GM23338 (cell line): ENCODE data around the gene HIVEP3. TPM values are rescaled to one million over a fixed set of nuclear protein-coding genes. Genes with fewer than 3 reads are reported as not detected.

Source experiments
- ATAC-seq: fragments of 200-7000 bp; cut with Tn5 transposase; 3 replicates; pipeline ENCODE4 v1.9.1; 2020
- DNase-seq: peaks from one replicate; pipeline ENCODE4 v3.0.0-alpha.2; 2015; ENCODE audit warnings: low spot score
- H2AFZ ChIP-seq: fragments of 200-600 bp; sonication (generic); 2 replicates; pipeline ENCODE4 v1.8.0; 2016; ENCODE audit warnings: antibody characterized with exemption, mild to moderate bottlenecking, moderate library complexity
- H3F3A ChIP-seq: fragments of 200-600 bp; sonication (generic); replicated peaks from 2 replicates; pipeline ENCODE4 v1.8.0; 2017; ENCODE audit warnings: antibody characterized with exemption, mixed run types, low read depth
- H3K27ac ChIP-seq: fragments of 200-600 bp; sonication (generic); 2 replicates; pipeline ENCODE4 v1.6.1; 2016; ENCODE audit warnings: low read depth
- H3K27me3 ChIP-seq: fragments of 200-600 bp; sonication (generic); 2 replicates; pipeline ENCODE4 v1.8.0; 2016; ENCODE audit warnings: mild to moderate bottlenecking, mixed run types, moderate library complexity; ENCODE audit not compliant: insufficient read depth
- H3K36me3 ChIP-seq: fragments of 200-600 bp; sonication (generic); 2 replicates; pipeline ENCODE4 v1.8.0; 2016; ENCODE audit warnings: mild to moderate bottlenecking; ENCODE audit not compliant: insufficient read depth
- H3K4me1 ChIP-seq: fragments of 200-600 bp; sonication (generic); 2 replicates; pipeline ENCODE4 v1.8.0; 2016; ENCODE audit warnings: mild to moderate bottlenecking, moderate library complexity; ENCODE audit not compliant: insufficient read depth
- H3K4me2 ChIP-seq: fragments of 200-600 bp; sonication (generic); 2 replicates; pipeline ENCODE4 v1.7.1; 2017; ENCODE audit warnings: mixed run types
- H3K4me3 ChIP-seq: fragments of 200-600 bp; sonication (generic); 2 replicates; pipeline ENCODE4 v1.6.1; 2016; ENCODE audit warnings: mixed run types
- H3K79me2 ChIP-seq: fragments of 200-600 bp; sonication (generic); replicated peaks from 2 replicates; pipeline ENCODE4 v1.8.0; 2017; ENCODE audit warnings: mild to moderate bottlenecking; ENCODE audit not compliant: insufficient read depth
- H3K9me2 ChIP-seq: fragments of 200-600 bp; sonication (generic); 2 replicates; pipeline ENCODE4 v1.8.0; 2017; ENCODE audit not compliant: insufficient read depth
- H4K20me1 ChIP-seq: fragments of 200-600 bp; sonication (generic); replicated peaks from 2 replicates; pipeline ENCODE4 v1.8.0; 2017; ENCODE audit warnings: mild to moderate bottlenecking; ENCODE audit not compliant: insufficient read depth
- H3K27ac Mint-ChIP-seq: 2 replicates; pipeline ENCODE4 v1.8.0; 2020; ENCODE audit warnings: inconsistent platforms, mild to moderate bottlenecking, moderate library complexity, mixed read lengths
- H3K27me3 Mint-ChIP-seq: 3 replicates; pipeline ENCODE4 v1.8.0; 2022; ENCODE audit warnings: low read depth, mild to moderate bottlenecking, moderate library complexity, mixed read lengths, inconsistent platforms; ENCODE audit not compliant: insufficient read depth, poor library complexity
- H3K36me3 Mint-ChIP-seq: 3 replicates; pipeline ENCODE4 v1.8.0; 2021; ENCODE audit warnings: low read depth, mild to moderate bottlenecking, inconsistent platforms, moderate library complexity, mixed read lengths
- H3K4me1 Mint-ChIP-seq: 3 replicates; pipeline ENCODE4 v1.8.0; 2020; ENCODE audit warnings: mild to moderate bottlenecking, inconsistent platforms, mixed read lengths
- H3K4me3 Mint-ChIP-seq: 3 replicates; pipeline ENCODE4 v1.8.0; 2021; ENCODE audit warnings: moderate library complexity, mild to moderate bottlenecking, inconsistent platforms, mixed read lengths
- H3K9me3 Mint-ChIP-seq: 3 replicates; pipeline ENCODE4 v1.8.0; 2020; ENCODE audit warnings: moderate library complexity, mild to moderate bottlenecking, inconsistent platforms, mixed read lengths
- CREB1 ChIP-seq: fragments of 250-450 bp; sonication (Bioruptor Pico); IDR thresholded peaks from 2 replicates; pipeline ENCODE4 v1.5.0; 2020; ENCODE audit warnings: low read depth, mild to moderate bottlenecking, moderate library complexity
- CTCF ChIP-seq, 2 experiments: fragments of 200-600 bp in 1 of 2; sonication (generic) in 1 of 2; conservative IDR thresholded peaks; 2 replicates each; pipeline versions ENCODE4 v1.5.1 to v1.6.1; 2016 to 2017; ENCODE audit warnings: antibody characterized with exemption in 2 of 2, low read depth in 2 of 2, mild to moderate bottlenecking in 2 of 2, moderate library complexity in 1 of 2
- ETS1 ChIP-seq: IDR thresholded peaks from 2 replicates; pipeline ENCODE4 v1.6.1; 2016; ENCODE audit warnings: antibody characterized with exemption
- EZH2 ChIP-seq: fragments of 200-600 bp; sonication (generic); IDR thresholded peaks from one replicate; pipeline ENCODE4 v1.8.0; 2017; ENCODE audit warnings: antibody characterized with exemption, mild to moderate bottlenecking, low read depth; ENCODE audit not compliant: unreplicated experiment
- EZH2phosphoT487 ChIP-seq: fragments of 200-600 bp; sonication (generic); IDR thresholded peaks from one replicate; pipeline ENCODE4 v1.8.1; 2018; ENCODE audit warnings: antibody characterized with exemption; ENCODE audit not compliant: unreplicated experiment
- JUNB ChIP-seq: IDR thresholded peaks from one replicate; pipeline ENCODE4 v1.6.1; 2016; ENCODE audit warnings: antibody characterized with exemption; ENCODE audit not compliant: unreplicated experiment
- NANOG ChIP-seq: IDR thresholded peaks from 2 replicates; pipeline ENCODE4 v1.6.1; 2016; ENCODE audit warnings: antibody characterized with exemption, borderline replicate concordance
- POLR2AphosphoS5 ChIP-seq: IDR thresholded peaks from 2 replicates; pipeline ENCODE4 v1.6.1; 2016; ENCODE audit warnings: antibody characterized with exemption, low read depth
- REST ChIP-seq: IDR thresholded peaks from one replicate; pipeline ENCODE4 v1.6.1; 2018; ENCODE audit warnings: antibody characterized with exemption; ENCODE audit not compliant: unreplicated experiment
- STAT1 ChIP-seq: IDR thresholded peaks from one replicate; pipeline ENCODE4 v1.6.1; 2016; ENCODE audit warnings: antibody characterized with exemption; ENCODE audit not compliant: unreplicated experiment
- ZNF114 ChIP-seq: fragments of 250-450 bp; sonication (Bioruptor Pico); IDR thresholded peaks from 2 replicates; pipeline ENCODE4 v1.5.0; 2020; ENCODE audit warnings: mild to moderate bottlenecking, moderate library complexity
- ZNF331 ChIP-seq: fragments of 250-450 bp; sonication (Bioruptor Pico); IDR thresholded peaks from 2 replicates; pipeline ENCODE4 v1.5.0; 2020; ENCODE audit warnings: low read depth, mild to moderate bottlenecking, moderate library complexity
- ZNF462 ChIP-seq: fragments of 250-450 bp; sonication (Bioruptor Pico); IDR thresholded peaks from 2 replicates; pipeline ENCODE4 v1.5.0; 2020; ENCODE audit warnings: mild to moderate bottlenecking, moderate library complexity
- polyA plus RNA-seq: library from polyadenylated mRNA; unstranded; fragments of >200 nt; fragmentation: Nextera tagmentation; extraction: Ambion mirVana; gene quantifications from 2 replicates; pipeline ENCODE4 v1.2.1, GENCODE V29; 2016
- total RNA-seq: library from RNA; depleted of rRNA; stranded (reverse); fragments of >200 nt; shearing (Covaris generic); gene quantifications from 2 replicates; pipeline ENCODE4 v1.2.3, GENCODE V29; 2014

Gene HIVEP3
- total and polyA plus RNA-seq, 2 experiments from 2014 or later = 0.14 to 0.24 TPM

GRCh38 chr1:41691424-41691823 lies 227.3 kb downstream of the HIVEP3 start (continued):
- TF ChIP-seq EZH2phosphoT487 = no peak
- TF ChIP-seq STAT1 = no peak

GRCh38 chr1:41690331-41690730 lies 228.4 kb downstream of the HIVEP3 start:
- Histone ChIP-seq H3K79me2 (no peaks in the 10 kb centered on the region), H3K27me3 (no peaks in the 10 kb centered on the region), H3K36me3 (no peaks in the 10 kb centered on the region), H3K9me2 (no peaks in the 10 kb centered on the region), H2AFZ (no peak overlapping the region), H3F3A (no peaks in the 10 kb centered on the region), H3K27ac (no peak overlapping the region), H3K4me2 (no peak overlapping the region), H4K20me1 (no peaks in the 10 kb centered on the region), H3K4me3 (no peak overlapping the region), H3K4me1 (no peaks in the 10 kb centered on the region)
- ATAC-seq = no peak
- no peaks in the 10 kb centered on the region for H3K4me1 Mint-ChIP-seq
- TF ChIP-seq STAT1 (no peak), CTCF (conservative IDR thresholded peaks at IDR 0.05; ENCODE audit: low read depth in 2 of 2) (no peak), JUNB (no peak), NANOG (no peak), EZH2phosphoT487 (no peak), ETS1 (no peak), EZH2 (no peak), POLR2AphosphoS5 (no peak), REST (no peak), CREB1 (CRISPR knock-in tag) (no peak), ZNF462 (CRISPR knock-in tag) (no peak), ZNF331 (CRISPR knock-in tag) (no peak), ZNF114 (no peak)
- no peak overlapping the region for H3K27ac Mint-ChIP-seq
- DNase-seq = no peak
- H3K4me3 Mint-ChIP-seq = no peak overlapping the region
- H3K36me3 Mint-ChIP-seq = no peaks in the 10 kb centered on the region
- peaks cover 3% of the 10 kb centered on the region for H3K27me3 Mint-ChIP-seq
- H3K9me3 Mint-ChIP-seq = no peaks in the 10 kb centered on the region
